GM19438 (cell line): ENCODE results near the gene TMEM135.

Experiments
- ATAC-seq: cut with Tn5 transposase; IDR thresholded peaks from one replicate; pipeline ENCODE4 v1.9.1; 2021; ENCODE audit warnings: low read depth; ENCODE audit not compliant: unreplicated experiment

Gene TMEM135

DNA sequence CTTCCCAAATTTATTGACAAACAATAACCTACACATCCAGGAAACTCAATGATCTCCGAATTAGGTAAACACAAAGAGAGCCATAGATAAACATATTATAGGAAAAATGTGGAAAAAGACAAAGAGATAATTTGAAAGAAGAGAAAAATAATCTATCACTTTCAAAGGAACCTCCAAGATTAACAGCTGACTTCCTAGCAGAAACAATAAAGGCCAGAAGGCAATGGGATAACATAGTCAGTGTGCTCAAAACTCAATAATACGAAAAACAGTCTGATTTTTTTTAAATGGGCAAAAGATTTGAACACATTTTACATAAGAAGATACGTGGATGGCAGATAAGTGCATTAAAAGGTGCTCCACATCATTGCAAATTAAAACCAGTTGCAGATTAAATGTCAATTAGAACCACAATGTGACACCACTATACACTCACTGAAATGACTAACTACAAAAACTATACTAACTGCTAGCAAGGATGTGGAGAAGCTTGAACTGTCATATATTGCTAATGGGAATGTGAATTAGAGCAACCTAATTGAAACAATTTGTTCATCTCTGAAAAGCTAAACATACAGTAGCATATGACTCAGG lies 300.4 kb downstream of the TMEM135 start:
- ATAC-seq: no peak

DNA sequence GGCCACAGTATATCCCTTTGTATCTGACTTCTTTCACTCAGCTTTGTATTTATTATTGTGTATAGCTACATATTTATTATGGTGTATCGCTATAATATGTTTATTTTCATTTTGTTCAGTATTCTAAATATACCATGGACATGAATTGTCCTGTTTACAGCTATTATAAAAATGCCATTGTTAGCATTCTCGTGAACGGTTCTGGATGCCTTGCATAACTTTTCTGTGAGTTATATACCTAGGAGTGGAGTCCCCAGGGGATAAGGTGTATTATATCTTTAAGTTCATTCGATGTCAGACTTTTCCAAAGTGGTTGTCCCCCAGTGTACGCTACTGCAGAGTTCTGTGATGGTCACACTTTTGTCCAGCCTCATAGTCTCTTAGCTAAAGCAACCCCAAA lies 301.7 kb downstream of the TMEM135 start:
- no peak for ATAC-seq

DNA sequence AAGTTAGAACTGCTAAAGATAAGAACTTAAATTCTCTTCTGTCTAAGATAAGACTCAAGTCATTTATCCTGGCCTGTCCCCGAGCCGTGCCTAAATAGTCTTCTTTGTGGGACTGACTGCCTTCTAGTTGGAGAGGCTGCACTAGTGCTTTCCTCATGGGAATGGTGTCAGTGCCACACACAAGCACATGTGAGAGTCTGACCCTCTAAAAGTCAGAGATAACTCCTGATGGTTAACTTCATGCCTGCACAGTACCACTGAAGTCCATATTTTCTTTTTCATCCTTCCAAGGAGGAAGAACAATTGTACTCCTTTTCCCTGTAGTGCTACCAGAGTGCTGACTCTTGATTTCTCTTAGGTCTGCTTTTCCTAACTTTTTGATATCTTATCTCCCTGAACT lies 309.7 kb downstream of the TMEM135 start:
- no peak for ATAC-seq

DNA sequence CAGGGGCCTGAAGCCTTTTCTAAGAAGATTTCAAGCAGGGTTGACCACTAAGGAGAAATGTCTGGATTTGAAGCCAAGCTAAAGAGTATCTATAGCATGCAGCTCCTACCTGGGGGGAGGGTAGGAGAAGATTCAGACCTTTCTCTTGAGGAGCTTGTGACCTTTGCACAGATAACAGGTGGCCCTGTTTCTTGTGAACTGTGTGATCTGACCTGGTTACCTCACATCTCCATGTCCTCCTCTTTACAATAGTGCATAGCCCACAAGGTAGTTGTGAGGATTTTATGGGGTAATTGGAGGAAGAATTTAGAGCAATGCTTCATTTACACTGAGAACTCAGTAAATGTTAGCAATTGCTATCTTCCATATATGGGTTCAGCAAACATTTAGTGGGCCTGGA lies 310.1 kb downstream of the TMEM135 start:
- no peak for ATAC-seq

DNA sequence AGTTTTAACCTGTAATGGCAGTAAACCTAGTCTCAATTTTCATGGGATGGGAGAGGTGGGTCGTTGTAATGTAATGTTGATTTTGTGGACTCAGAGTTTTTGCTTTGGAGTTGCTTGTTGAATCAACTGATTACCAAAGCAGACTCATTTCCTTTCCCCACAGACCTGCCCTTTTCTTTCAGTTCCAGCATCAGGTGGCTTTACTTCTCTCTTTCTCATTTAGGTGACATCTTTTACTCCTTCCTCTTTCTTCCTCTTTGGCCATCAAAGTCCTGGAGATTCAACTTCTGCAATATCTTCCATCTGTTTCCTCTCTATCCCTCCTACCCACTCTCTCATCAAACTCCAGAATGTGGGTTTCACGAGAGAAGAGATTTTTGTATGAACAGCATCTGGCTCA lies 313.9 kb downstream of the TMEM135 start:
- ATAC-seq: no peak

DNA sequence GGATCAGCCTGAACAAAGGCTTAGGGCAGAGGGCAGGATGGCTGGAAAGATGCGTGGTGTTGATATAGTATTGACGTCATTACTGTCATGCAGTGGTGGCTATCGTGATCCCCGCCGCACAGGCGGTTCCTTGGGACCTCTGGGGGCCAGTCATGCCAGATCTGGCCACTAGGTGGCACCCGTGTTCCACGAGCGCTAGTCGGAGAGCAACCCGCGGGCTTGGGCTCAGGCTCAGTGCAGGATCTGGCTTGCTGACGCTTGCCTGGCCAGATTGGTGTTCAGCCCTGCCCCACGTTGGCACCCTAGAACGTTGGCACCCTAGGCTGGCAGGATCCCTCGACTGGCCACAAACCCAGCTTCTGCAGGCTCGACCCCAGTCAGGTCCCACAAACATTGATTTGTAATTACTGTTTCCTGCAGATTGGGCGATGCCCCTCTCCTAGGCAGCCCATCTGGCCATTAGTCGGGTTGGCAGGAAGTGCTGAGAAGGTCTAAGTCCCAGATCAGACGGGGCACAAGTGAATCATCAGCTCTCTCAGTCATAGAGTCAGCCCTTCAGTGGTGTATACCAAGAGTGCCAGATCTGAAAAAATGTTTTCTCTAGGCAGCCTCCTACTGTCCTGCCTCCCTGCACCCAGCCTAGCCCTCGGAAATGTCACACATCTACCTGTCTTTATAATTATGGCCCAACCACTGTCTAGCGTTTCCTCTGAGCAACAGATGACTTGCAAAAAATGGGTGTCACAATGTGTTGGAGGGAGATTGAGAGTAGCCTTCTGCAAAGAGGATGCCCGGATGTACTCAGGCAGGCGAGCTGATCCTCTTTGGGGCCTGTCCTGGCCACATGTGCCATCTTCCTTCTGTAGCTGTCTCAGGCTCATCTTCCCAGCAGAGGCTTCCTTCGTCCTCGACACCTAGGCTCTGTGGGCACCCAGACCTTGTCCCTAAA lies 315.3 kb downstream of the TMEM135 start:
- peak; percentile 94 for ATAC-seq

DNA sequence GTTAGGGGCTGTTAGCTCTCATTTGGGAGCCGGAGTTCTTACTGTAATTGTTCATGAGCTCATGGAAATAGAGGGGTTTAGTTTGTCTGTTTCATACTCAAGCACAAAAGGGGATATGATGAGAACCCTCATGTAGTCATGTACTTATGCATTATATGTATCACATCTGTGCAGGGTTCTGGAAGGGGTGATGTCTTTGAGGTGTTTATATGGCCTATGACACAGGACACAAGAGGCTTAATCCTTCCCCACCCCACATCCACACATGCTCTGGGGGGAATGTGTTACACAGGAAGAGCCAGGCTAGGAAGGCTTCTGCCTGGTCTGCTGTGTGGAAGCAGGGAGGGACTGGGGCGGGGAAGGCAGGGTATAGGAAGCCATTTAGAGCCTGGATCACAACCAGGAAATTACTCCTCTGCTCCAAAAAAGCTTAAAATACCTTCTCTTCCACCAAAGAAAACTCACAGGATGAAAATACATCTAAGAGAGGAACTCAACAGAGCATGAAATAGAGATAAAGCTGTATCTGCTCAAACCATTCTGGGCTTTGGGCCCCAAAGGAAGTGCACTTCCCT lies 316.1 kb downstream of the TMEM135 start:
- ATAC-seq: no peak

DNA sequence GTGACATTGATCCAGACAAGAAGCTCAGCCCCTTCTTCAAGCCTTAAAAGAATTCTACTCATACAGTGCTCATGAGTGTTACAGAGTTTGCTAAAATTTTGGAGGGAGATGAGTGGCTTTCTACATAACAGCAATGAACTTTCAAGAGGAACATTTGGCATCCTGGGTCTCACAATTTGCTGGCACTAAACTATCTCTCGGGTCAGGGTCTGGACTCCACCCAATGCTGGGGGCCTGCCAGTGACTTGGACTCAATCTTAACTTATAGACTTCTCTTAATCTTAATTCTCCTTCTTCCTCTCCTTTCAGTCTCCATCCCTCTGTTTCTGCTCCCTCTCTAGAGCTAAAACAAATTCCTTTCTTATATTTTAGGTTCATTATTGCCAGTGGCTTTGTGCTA lies 317.9 kb downstream of the TMEM135 start:
- ATAC-seq: no peak

DNA sequence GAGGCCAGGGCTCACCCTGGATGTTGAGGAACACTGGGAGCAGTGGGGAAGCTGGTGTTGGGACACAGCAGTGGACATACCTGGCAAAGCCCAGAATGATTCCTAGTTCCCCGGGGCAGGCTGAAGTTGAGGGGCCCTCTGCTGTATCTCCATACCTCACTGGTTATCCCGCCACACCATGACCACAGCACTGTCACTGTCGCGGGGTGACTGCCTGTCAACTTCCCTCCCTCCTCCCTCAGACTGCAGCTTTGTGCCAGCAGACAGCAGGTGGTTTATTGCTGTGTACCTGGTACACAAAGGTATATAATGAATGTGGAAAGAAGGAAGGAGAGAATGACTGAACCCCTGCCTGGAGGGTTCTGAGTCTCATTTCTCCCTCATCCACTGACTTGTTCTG lies 318.7 kb downstream of the TMEM135 start:
- ATAC-seq: no peak

DNA sequence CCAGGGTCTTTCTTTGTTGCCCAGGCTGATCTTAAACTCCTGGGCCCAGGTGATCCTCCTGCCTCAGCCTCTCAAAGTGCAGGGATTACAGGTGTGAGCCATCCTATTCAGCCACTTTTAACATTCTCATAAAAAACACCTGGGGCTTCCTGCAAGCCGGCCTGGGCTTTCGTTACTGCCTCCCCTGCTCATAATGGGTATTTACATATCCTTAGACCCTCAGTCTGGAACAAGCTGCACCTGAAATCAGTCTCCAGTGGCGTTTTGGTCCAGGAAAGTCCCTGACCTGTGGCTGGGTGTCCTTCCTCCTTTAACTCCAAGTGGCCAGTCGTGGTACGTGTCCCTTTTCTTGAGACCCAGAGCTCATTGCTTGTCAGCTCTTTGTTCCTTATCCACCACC lies 320.7 kb downstream of the TMEM135 start:
- ATAC-seq: no peak

DNA sequence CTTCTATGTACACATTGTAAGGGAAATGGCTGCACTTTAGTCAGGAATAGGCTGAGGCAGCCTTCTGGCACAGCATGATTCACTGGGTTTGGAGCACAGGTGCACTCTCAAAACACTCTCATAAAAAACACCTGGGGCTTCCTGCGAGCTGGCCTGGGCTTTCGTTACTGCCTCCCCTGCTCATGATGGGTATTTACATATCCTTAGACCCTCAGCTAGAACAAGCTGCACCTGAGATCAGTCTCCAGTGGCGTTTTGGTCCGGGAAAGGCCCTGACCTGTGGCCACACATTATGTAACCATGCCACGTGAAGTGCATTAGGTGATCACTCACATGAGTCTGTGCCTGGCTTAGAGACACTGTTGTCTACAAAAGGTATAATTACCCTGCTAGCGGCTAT lies 321.7 kb downstream of the TMEM135 start:
- ATAC-seq: no peak

DNA sequence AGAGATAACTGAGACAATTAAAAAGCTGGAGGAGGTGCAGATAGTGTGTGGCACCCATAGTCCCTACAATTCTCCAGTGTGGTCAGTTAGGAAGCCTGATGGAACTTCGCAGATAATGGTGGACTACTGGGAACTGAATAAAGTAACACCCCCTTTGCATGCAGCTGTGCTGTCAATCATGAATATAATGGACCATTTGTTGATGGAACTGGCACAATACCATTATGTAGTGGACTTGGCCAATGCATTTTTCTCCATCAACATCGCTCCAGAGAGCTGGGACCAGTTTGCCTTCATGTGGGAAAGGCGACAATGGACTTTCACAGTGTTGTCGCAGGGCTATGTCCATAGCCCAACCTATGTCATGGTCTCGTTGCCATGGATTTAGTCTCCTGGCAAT lies 324.2 kb downstream of the TMEM135 start:
- ATAC-seq: no peak

DNA sequence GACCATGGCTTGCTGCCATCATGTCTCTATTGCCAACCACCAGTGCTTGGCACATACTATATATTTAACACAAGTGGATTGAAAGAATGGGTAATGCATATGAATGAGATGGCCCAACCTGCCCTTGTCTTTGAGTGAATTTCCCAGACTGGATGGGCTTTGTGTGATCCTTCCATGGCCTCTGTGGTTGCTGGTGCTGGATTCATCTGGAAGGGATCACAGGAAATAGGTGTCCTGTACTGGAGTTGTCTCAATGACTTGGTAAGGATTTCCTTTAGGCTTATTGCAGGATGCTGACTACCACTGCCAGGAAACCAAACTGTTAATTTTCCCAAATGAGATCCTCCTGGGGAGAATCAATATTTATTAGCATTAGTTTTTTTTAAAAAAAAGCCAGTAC lies 328.6 kb downstream of the TMEM135 start:
- no peak for ATAC-seq

DNA sequence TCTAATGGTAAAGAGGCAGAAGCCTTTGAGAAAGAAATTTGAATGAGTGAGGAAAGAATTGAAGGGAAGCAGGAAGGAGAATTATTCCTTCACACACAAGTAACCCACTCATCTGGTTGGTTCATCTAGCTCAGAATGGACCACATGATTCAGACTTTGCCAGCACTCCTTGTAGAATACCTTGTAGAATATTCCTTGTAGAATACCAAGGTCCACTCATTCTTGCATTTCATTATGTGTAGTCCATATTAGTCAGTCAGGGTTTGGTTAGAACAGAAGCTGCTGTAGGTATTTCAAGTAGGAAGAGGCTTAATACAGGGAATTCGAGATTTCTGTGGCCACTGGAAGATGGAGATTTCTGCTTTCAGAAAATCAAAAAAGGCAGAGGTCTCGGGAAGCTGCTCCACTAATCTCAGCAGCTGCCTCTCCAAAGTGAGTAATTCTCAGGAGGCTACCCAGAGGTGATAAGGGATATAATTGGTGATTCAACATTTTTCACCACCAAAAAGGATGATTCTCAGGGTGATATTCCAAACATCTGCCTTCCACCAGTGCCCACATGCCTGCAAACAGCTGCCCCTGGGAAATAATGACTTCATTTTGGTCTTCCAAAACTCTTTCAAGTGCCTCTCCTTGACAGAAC lies 329.1 kb downstream of the TMEM135 start:
- ATAC-seq: no peak

DNA sequence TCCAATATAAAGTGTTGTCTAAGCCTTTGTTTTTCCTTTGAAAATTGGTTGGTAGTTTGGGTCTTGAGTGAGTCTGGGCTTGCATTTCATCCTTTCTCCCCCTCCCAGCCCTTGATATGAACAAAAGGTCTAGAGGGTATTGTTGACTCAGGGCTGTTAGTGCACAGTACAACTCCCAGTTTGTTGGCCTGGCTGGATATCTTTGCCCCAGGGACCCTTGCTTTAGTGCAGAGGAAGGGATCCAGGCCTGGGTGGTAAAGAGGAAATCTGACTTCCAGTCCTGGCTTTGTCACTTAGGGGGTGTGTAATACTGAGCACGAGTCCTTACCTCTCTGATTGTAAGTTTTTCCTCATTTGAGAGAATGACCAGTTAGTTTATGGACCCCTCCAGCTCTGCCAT lies 330.4 kb downstream of the TMEM135 start:
- no peak for ATAC-seq

DNA sequence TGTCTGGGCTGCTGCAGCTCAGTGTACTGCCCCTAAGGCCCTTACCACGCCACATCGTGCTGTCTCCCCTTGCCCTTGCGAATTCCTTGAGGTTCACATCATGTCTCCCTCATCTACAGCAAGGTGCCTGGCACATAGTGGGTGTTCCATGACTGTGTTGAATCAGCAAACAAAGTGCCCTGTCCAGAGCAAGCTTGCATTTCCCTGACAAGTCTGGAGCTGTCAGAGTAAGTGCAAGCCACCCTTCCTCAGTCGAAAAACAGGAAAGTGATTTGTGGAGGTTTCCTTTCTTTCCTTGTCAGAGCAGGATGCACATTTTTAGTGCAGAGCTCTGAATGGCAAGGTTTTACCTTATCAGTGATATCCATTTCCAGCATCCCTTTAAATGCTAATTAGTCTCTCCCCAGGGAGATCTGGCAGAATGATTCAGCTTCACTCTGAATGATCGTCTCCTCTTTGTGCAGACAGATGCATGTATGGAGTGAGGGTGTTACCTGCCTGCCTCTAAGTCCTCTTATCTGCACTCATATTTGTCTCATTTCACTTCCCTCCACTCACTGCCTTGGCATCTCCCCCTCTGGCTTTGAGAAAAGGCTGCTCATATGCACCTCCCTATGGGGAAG lies 331.2 kb downstream of the TMEM135 start:
- no peak for ATAC-seq

DNA sequence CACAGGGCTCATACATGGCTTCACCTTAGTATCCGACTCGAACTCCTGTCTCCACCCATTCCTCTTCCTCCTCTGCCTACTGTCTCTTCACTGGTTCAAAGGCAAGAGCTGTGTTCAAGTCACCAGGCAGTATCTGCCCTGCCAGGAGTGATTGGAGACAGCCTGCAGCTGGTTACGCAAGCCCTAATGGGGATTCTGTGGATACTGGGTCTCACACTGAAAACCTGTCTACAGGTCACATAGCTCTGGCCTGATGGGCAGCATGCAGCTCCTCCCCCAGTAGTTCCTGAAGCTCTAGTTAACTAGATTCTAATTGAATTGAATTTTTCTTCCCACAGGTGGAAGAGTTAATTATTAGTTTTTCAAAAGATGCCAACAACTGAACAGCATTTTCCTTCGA lies 332.2 kb downstream of the TMEM135 start:
- no peak for ATAC-seq

DNA sequence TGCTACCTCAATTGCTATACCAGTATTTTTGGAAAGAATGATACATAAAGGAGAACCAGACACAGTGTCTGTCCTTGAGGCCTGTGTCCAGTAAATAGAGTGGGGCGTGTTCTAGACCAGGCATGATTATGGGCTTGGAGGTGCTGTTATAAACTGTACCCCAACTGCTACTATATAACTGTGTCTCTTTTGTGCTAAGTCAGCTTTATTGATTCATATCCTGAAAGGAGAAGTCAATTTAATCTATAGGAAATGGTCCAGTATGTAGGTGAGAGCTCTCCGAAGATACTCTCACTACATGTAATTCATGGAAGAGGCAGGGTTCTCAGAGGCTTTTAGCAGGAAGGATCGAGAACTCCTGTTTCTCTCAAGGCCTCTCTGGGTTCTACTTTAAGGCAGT lies 334.3 kb downstream of the TMEM135 start:
- ATAC-seq: no peak
